ENCODE results near the gene BICDL1.
A peak's percentile ranks its signal among the peaks of the same experiment; 100 is the strongest.

Gene BICDL1

DNA sequence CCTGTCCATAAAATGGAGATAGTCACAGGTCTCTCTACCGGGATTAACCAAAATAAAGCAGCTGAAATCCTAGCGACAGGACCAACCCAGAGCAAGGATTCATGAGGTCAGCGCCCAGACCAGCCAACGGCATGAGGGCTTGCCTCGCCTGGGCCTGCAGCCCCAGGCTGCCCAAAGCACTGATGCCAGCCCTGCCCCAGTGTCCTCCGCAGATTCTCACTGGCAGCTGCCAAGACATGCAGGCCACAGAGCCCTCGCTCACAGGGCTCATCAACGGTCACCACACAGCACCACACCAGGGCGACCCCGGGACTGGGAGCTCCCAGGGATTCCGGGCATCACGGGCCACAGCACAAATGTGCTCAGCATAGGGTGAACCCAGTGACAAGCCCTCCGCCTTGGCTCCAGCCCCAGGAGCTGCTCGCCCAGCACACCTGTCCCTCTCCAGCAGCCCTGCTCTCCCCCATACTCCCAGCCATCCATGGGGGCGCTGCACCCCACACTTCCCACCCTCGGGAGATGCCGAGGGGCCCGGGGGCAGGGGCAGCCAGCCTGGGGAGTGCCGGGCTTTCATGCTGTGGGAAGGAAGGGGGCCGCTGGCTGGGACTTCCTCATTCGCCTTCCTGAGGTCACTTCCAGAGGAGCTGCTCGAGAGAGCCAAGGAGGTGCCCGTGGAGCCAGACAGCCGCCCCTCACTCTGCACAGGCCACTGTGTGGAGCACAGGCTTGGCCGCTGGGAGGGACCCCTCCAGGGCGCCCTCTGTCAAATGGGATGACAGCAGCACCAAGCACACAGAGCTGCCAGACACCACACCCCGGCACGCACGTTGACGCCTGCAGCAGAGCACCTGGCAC is 113.4 kb downstream of the BICDL1 start:
- no peak for DNase-seq (ENCODE audit: low read depth in 2 of 2)

DNA sequence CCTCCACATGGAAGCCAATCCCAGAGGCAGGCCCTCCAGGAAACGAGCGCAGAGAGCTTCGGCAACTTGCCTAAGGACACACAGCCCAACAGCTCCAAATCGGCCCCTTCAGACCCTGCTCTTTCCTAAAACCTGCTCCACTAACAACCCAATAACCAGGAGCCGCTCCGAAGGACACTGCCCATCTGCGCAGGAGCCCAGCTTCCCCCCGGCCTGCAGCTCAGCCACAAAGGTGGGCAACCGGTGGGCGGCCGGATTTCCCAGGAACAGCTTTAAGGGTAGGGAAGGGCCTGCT is 114.0 kb downstream of the BICDL1 start:
- no peak for DNase-seq (ENCODE audit: low read depth in 2 of 2)

DNA sequence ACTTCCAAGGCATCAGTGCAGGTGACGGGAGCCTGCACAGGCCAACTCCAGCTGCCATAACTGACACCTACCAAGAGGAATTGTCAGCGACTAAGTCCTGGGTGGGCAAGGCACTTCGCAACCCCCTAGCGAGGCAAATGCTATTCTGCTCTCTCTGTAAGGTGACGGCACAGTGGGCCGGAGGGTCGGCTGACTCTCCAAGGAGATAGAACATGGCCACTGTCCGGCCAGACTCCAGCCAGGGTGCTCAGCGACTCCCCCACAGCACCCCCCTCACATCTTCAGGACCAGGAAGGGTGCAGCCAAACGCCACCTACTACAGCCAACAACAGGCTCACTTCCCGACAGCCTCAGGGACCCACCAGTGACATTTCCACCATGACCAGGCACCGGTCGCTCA is 114.3 kb downstream of the BICDL1 start:
- no peak for DNase-seq (ENCODE audit: low read depth in 2 of 2)

DNA sequence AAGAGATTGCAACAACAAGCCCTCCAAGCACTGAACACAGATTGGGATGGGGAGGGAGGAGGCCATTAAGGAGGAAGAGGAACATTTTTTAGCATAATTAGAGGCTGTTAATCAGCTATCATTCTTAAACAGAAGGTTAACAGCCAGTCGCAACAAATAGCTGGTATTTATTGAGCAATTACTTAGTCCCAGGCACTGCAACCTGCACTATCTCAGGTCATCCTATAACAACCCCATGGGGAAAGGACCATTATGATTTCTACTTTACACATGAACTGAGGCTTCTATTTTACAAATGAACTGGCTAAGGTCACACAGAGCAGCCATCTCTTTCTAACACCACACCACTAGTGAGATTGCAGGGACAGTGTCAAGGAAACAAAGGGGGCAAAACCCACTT is 117.1 kb downstream of the BICDL1 start:
- no peak for DNase-seq (ENCODE audit: low read depth in 2 of 2)

DNA sequence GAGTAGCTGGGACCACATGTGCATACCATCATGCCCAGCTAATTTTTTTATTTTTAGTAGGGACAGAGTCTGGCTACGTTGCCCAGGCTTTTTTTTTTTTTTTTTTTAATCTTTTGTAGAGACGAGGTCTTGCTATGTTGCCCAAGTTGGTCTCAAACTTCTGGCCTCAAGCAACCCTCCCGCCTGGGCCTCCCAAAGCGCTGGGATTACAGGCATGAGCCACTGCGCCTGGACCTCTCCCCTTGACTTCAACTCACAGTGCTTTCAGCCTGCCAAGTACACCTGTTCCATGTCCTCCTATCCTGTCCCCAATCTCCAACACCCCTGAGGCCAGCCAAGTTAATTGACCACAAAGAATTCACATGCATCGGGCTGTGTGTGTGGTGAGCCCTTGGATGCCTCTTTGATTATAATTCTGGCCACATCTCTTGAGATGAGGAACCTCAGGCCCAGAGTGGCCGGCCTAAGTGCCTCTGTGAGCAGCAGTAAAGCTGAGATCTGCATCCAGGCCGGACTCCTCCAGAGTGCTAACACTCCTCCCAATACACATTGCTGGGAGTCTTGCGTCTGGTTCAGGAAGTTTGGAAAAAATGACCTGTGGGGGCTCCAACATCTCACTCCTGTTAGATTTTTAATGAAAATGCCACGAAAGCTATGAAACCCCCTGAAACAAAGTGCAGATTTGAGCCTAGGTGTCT is 120.7 kb downstream of the BICDL1 start:
- DNase-seq (ENCODE audit: low read depth in 2 of 2), result no peak

DNA sequence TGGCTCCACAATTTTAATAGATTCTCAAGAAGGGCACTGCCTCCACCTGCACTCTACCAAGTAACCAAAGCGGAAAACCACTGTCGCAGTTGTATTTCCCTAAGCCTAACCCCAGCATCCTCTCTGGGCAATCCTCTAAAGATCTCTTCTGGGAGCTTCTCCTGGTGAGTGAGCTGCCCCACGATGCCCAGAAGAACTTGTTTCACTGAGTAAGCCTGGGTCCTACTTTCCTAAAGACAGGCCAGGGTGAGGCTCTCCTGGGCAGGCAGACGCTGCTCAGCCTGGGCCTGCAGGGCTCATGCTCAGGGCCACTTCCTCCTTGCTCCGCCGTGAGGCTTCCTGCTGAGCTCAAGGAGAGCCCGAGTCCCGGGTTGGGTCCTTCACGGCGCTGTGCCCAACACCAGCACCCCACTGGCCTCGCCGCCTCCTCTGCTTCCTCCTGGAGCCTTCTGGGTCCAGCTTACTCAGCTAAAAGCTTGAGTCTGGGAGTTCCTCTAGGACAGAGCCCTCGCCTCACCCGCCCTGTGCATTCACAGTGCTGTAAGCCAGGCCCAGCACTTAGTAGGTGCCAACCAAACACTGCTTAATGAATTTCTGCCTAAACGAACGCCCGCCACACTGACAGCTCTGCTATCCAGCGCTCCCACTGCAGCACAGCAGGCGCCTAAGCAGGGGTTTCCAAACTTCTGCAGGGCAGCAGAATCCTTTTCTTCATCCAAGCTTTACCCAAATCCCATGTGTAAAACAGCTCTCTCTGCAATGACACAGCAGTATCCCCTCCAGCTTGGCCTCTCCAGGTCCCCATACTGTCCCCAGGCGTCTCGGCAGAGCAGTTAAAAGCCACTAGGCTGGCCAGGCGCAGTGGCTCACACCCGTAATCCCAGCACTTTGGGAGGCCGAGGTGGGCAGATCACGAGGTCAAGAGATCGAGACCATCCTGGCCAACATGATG is 121.8 kb downstream of the BICDL1 start:
- DNase-seq (ENCODE audit: low read depth in 2 of 2), result peak in 1 of 2 donors; percentile 20

DNA sequence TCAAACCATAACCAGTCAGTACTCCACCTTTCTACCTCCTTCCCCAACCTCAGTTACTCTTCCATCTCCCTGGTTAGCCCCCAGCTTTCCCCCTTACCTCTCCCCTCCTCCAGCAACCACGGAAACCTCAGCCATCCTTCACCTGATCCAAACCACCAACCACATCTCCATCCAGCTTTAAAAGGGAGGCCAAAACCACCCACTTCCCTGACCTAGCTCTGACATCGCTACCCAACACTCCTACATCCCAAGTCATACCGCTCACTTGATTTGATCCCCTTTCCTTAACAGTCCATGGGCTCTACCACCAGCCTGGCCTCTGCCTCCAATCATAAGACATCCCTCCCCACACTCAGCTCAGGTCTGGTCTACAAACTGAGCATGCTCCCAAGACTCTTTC is 126.0 kb downstream of the BICDL1 start:
- no peak for DNase-seq (ENCODE audit: low read depth in 2 of 2)

DNA sequence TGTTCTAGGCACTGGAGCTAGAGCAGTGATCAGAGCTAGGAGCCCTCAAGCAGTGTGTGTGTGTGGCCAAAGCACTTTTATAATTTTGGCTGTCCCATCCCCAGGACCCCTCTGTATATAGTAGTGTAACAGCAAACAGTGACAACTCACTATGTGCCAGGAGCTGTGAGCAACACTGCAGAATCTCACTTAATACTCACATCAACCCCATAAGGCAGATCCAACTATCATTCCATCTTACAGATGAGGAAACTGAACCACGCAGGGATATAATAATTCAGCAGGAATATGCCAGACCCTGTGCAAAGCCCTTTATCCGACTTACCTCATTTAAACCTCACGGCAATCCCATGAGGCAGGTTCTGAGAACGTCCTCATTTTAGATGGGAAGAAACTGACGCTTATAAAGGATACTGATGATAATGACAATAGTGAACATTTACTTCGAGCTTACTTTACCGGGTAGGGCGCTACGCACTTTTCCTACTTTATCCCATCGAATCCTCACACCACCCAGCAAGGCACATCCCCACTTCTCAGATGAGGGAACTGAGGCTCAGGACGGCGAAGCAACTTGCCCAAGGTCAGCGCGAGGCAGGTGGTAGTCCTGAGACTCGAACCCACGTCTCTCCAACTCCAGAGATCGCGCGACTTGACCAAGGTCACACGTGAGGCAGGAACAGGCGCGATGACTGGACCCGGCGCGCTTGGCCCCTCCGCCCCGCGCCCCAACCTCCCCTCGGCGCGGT is 126.8 kb downstream of the BICDL1 start:
- DNase-seq (ENCODE audit: low read depth in 2 of 2), result no peak

DNA sequence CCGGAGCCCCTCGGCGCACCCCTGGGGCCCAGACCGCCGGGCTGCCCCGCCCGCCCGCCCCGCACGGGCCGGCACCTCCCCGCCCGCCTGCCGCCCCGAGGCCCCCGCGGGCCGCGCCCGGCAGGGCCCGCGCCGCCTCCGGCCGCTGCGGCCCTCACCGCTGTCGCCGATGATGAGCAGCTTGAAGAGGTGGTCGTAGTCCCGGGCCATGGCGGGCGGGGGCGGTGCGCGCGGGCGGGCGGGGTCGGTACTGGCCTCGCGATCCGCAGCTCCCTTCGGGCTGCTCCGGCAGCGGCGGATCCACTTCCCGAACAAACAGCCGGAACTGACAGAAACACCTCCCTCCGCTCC is 127.4 kb downstream of the BICDL1 start, which contains the start of gene RAB35:
Gene RAB35 (minus strand): TSS at position 313 of the 351 bp plus-strand sequence. CDS start 103 bp downstream, at position 210.
- DNase-seq (ENCODE audit: low read depth in 2 of 2), result no peak

DNA sequence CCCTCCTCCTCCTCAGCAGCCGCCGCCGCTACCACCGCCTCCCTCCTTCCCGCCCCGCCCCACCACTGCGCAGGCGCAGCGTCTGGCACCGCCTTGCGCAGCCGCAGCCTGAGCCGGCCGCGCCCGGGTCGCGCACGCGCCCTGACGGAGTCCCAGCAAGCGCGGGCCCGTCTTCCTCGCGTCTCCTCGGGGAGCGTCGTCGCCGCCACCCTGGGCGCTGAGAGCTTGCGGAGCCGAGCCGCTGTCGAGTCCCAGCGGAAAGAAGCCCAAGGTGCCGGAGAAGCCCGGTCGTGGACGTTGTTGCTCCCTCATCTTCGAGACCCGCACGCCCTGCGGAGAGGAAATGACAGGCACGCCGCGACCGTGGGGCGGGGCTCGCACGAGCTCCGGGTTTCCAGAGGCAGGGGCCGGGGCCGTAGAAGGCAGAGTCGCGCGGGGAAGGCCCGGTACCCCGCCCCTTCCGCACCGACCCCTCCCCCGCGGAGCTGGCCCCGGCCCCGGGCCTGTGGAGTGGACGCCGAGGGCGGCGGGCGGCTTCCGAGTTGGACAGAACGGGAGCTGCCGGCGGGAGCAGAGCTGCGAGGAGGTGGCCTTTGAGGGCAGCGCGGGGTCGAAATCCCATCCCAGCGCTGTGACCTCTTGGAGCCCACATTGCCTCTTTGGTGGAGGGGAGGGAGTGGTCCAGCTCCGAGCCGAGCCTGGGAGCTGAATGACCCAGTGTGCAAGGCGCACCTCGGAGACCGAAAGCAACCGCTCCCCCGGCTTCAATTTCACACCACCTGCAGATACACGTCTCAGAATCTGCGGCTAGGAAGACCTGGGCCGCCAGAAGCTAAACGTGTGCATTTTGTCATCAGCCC is 128.0 kb downstream of the BICDL1 start:
- peak; percentile 89 to 94 for DNase-seq (ENCODE audit: low read depth in 2 of 2)

DNA sequence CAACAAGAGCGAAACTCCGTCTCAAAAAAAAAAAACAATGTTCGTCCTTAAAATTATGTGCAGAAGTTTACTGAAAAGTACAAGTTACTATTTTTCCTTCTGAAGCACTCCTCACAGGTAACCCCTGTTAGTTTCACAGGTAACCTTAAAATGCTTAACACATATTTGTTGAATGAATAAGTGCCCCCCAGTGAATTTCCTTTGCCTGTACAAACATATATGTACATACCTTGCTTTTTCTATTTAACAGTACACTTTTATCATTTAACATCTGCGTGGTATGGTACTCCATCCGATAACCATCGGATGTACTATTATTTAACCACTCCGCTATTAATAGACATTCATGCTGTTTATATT is 128.9 kb downstream of the BICDL1 start:
- no peak for DNase-seq (ENCODE audit: low read depth in 2 of 2)

DNA sequence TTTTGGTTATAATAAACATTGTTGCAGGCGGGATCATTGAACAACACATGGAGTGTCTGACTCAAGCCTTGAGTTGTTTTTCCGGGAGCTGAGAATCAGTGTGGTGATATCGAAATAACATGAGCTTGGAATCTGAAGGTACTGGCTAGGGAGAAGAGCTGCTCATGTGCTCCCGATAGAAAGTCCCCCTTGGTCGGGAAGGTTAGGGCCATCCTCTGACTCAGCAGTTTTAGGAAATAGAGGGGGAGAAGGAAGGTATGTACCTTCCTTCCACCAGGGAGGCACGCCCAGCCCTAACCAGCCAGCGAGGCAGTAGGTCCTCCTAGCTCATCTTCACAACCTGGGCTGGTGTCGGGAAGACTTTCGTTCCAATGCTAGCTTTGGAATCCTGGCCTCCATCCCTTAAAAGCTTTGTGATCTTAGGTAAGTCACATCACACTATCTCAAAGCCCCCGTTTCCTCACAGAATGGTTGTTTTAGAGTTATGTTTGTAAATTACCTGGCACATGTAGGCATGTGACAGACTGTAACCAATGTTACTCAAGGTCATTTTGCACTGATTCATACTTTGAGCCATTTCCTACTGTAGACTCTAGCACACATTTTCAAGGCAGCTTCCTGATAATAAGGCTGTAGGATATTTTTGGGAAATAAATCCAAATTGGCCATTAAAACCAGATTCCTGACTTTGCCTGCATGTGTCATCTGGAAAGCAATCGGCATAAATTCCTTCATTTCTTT is 129.5 kb downstream of the BICDL1 start:
- no peak for DNase-seq (ENCODE audit: low read depth in 2 of 2)

DNA sequence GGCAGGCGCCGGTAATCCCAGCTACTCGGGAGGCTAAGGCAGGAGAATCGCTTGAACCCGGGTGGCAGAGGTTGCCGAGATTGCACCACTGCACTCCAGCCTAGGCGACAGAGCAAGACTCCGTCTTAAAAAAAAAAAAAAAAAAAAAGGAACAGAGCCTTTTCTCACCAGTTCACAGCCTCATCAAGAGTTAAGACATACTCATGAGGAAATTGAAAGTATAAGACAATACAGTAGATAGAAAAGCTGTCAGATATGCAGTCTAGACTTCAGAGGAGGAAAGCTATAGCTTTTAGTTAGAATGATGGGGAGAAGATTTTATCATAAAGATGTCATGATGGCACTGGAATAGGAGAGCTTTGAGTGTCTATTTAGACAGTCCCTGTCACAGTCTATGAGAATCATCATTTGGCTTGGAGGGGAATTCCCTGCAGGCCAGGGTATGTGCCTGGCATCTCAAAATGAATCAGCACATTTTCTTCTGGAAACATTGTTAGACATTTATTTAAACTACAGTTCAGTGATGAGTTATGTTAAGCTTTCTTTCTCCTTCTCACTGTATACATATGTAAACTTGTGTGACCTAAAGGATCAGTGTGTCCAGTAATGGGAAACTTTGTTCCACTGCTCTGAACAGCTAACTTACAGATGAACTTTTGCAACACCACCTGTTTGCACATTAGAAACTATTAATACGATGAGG is 130.4 kb downstream of the BICDL1 start:
- no peak for DNase-seq (ENCODE audit: low read depth in 2 of 2)

DNA sequence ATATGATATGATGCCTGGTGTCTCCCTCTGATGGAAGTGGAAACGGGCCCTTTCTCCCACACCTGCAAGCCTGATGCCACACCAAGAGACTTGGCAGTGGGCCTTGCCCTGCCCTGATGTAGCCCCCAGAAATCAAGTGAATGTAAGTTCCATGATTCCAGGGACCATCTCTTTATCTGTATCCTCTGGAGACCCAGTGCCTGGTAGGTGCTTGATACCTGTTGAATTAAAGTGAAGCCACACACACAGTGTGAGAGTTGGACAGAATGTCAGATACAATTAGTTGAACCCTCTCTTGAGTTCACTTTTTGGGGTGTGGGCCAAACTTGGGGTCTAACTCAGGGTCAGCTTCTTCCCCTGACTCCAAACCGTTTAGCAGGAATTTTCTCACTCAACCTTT is 132.3 kb downstream of the BICDL1 start:
- DNase-seq (ENCODE audit: low read depth in 2 of 2), result no peak

DNA sequence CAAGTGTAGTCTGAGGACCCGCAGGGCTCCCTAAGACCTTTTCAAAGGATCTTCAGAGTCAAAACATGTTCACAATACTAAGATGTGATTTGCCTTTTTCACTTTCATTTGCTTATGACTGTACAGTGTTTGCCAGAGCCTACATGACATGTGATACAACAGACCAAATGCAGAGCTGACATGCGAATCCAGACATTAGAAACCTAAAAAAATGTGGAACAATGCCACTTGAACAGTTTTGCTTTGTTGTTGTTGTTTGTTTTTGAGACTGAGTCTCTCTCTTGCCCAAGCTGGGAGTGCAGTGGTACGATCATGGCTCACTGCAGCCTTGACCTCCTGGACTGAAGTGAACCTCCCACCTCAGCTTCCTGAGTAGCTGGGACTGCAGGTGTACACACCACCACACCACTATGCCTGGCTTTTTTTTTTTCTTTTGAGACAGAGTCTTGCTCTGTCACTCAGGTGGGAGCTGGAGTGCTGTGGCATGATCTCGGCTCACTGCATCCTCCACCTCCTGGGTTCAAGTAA is 132.8 kb downstream of the BICDL1 start:
- DNase-seq (ENCODE audit: low read depth in 2 of 2), result no peak

DNA sequence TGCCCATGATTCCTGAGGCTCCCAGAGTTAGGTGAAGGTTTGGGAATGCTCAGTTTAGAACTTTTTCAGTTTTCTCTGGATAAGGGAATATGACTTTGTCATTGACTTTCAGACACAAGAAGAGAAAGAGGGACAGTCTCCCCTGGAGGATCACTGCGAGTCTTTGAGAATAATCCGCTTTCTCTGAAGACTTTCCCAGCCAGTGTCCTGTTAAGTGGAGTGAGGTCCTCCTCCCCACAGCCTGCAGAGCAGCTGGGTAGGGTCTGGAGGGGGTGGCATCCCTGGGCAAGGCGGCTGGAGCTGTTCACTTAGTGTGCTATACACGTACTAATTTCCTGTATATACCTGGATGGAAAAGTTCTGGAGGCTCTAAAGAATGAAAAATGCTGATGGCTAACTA is 136.0 kb downstream of the BICDL1 start:
- DNase-seq (ENCODE audit: low read depth in 2 of 2), result no peak

DNA sequence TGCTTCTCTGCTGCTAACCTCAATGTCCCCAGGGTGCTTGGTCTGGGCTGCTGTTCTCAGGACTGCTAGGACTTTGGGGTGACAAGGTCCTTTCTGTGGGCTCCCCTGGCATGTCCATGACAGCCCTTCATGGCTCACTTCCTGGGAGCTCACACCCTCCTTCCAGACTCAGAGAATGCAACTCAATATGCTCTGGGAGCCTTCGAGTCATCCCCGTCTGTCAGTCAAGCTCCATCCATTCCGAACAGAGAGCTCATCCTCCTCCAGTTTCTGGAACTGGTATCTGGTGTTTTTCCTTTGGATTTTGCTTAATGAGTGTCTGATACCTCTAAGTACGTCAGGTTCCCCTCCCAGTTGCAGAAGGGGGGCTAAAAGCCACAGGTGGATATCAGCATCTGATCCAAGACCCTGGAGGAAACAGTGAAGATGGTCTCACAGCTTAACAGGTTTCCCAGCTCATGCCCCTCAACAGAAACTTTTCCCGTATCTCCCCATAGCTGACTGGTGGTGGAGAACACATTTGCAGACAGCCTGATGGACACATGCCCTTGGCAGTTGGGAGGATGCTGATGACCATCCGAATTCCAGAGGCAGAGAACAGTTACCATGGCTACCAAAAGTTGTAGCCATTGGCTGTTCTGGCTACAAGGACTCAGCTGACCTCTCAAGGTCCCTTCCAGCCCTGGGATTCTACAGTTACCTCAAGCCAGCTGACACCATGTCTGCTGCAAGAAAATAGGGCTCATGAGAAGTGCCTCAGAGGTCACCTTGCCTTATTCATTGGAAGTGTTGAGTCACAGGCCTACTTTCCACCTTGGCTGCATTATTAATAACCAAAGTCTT is 137.0 kb downstream of the BICDL1 start:
- DNase-seq (ENCODE audit: low read depth in 2 of 2), result no peak

DNA sequence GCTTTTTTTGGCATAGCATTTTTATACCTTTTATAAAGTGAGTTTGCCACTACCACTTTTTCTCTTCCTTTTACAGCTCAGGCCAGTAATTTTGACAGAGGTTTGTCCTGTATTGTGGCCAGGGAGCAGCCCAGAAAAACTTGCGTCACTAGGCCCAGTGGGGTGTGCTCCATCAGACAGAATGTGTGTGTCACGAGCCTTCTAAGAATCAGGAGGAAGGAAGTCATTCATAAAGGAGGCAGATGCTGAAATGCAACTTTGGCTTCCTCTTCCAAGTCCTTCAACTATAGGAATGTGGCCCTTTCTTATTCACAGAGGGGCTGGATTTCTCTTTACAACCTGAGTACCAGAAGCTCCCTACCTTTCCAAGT is 137.6 kb downstream of the BICDL1 start:
- DNase-seq (ENCODE audit: low read depth in 2 of 2), result no peak

All from stimulated activated CD8-positive, alpha-beta memory T cell treated with anti-CD3 and anti-CD28 coated beads, Interleukin-7, amount 100 ng/mL, for 4 hours (primary cell).